ENCODE measurements around the gene SMTNL1. TPM values are rescaled to one million over a fixed set of nuclear protein-coding genes. Genes with fewer than 3 reads are reported as not detected.

The SMTNL1 gene
- polyA plus RNA-seq, 1 experiment, result not detected

- H3K4me3 ChIP-seq (ENCODE audit: low read depth, low read length), result no peak overlapping the region
These were observed 35.0 kb upstream of the SMTNL1 start for GRCh38 chr11:57502376-57502775.

GRCh38 chr11:57502870-57503269, 34.5 kb upstream of the SMTNL1 start:
- H3K9me3 ChIP-seq (ENCODE audit: control insufficient read depth, insufficient read depth, low read length), result no peaks in the 10 kb centered on the region; the same call in 1 of the 2 replicates
- H3K27ac ChIP-seq (ENCODE audit: low read depth, low read length), result no peak overlapping the region
- POLR2A ChIA-PET, result interaction anchor here (0.6 kb wide), 1 partner anchor 15 kb away, joined by 4 read pairs; no protein-coding TSS in a partner anchor
- no peaks in the 10 kb centered on the region for H3K27me3 ChIP-seq (ENCODE audit: control insufficient read depth, insufficient read depth, low read length)
- CTCF ChIA-PET, result interaction anchor here (0.7 to 3.5 kb wide), 7 partner anchors 9 to 157 kb away, joined by 3 to 16 read pairs (median 4); no protein-coding TSS in a partner anchor
- DNase-seq (ENCODE audit: low read depth, low spot score), result no peak
- no peak overlapping the region for H3K4me3 ChIP-seq (ENCODE audit: low read depth, low read length)
- TF ChIP-seq CTCF (IDR thresholded peaks at IDR 0.05; ENCODE audit: low read depth, low read length), result no peak

More at GRCh38 chr11:57502376-57502775, 35.0 kb upstream of the SMTNL1 start:
- TF ChIP-seq CTCF (IDR thresholded peaks at IDR 0.05; ENCODE audit: low read depth, low read length), result no peak
- Histone ChIP-seq H3K9me3 (ENCODE audit: control insufficient read depth, insufficient read depth, low read length) (no peaks in the 10 kb centered on the region; the same call in 1 of the 2 replicates), H3K27me3 (ENCODE audit: control insufficient read depth, insufficient read depth, low read length) (no peaks in the 10 kb centered on the region), H3K27ac (ENCODE audit: low read depth, low read length) (no peak overlapping the region)
- ChIA-PET CTCF (interaction anchor here (0.6 to 3.5 kb wide), 12 partner anchors 9 to 157 kb away, joined by 3 to 16 read pairs (median 4); no protein-coding TSS in a partner anchor), POLR2A (no interaction called here)
- DNase-seq (ENCODE audit: low read depth, low spot score), result no peak

- no peak for DNase-seq (ENCODE audit: low read depth, low spot score)
- Histone ChIP-seq H3K4me3 (ENCODE audit: low read depth, low read length) (no peak overlapping the region), H3K27me3 (ENCODE audit: control insufficient read depth, insufficient read depth, low read length) (no peaks in the 10 kb centered on the region), H3K9me3 (ENCODE audit: control insufficient read depth, insufficient read depth, low read length) (no peaks in the 10 kb centered on the region), H3K27ac (ENCODE audit: low read depth, low read length) (no peak overlapping the region)
- POLR2A ChIA-PET, result no interaction called here
- no peak for TF ChIP-seq CTCF (IDR thresholded peaks at IDR 0.05; ENCODE audit: low read depth, low read length)
- CTCF ChIA-PET, result interaction anchor here (1.0 to 6.0 kb wide), 4 partner anchors 11 to 140 kb away, joined by 4 to 52 read pairs (median 16); no protein-coding TSS in a partner anchor
These were observed 32.9 kb upstream of the SMTNL1 start for GRCh38 chr11:57504511-57504910.

GRCh38 chr11:57506522-57506921, 30.9 kb upstream of the SMTNL1 start:
- Histone ChIP-seq H3K9me3 (ENCODE audit: control insufficient read depth, insufficient read depth, low read length) (no peaks in the 10 kb centered on the region), H3K27me3 (ENCODE audit: control insufficient read depth, insufficient read depth, low read length) (no peaks in the 10 kb centered on the region), H3K4me3 (ENCODE audit: low read depth, low read length) (no peak overlapping the region), H3K27ac (ENCODE audit: low read depth, low read length) (no peak overlapping the region)
- POLR2A ChIA-PET, result interaction anchor here (1.0 kb wide), 1 partner anchor 8 kb away, joined by 3 read pairs; no protein-coding TSS in a partner anchor
- DNase-seq (ENCODE audit: low read depth, low spot score), result no peak
- CTCF ChIA-PET, result interaction anchor here (1.5 to 6.0 kb wide), 3 partner anchors 13 to 20 kb away, joined by 3 to 52 read pairs (median 25); no protein-coding TSS in a partner anchor
- no peak for TF ChIP-seq CTCF (IDR thresholded peaks at IDR 0.05; ENCODE audit: low read depth, low read length)

GRCh38 chr11:57508341-57509170, 28.8 kb upstream of the SMTNL1 start:
- Histone ChIP-seq H3K4me3 (ENCODE audit: low read depth, low read length) (no peak overlapping the region), H3K27me3 (ENCODE audit: control insufficient read depth, insufficient read depth, low read length) (no peaks in the 10 kb centered on the region), H3K27ac (ENCODE audit: low read depth, low read length) (no peak overlapping the region), H3K9me3 (ENCODE audit: control insufficient read depth, insufficient read depth, low read length) (no peaks in the 10 kb centered on the region)
- DNase-seq (ENCODE audit: low read depth, low spot score), result no peak
- no peak for TF ChIP-seq CTCF (IDR thresholded peaks at IDR 0.05; ENCODE audit: low read depth, low read length)
- CTCF ChIA-PET, result interaction anchor here (0.6 to 6.0 kb wide), 3 partner anchors 15 to 136 kb away, joined by 3 to 52 read pairs (median 3); no protein-coding TSS in a partner anchor
- POLR2A ChIA-PET, result no interaction called here
